ENCODE data around the gene MYOM3. TPM values are rescaled to one million over a fixed set of nuclear protein-coding genes. Genes with fewer than 3 reads are reported as not detected.

Gene MYOM3
- total RNA-seq, 1 experiment from 2014 or later: 7.9 TPM

GRCh38 chr1:24089743-24090555, 22.0 kb downstream of the MYOM3 start:
- DNase-seq (ENCODE audit: low read depth, low spot score) (no peak), ATAC-seq (no peak)
- no peak for TF ChIP-seq POLR2A (IDR thresholded peaks at IDR 0.05; ENCODE audit: borderline replicate concordance, extremely low read depth, insufficient read depth, insufficient read length)
- TF ChIP-seq YY1 (IDR thresholded peaks at IDR 0.05; ENCODE audit: extremely low read depth, insufficient replicate concordance, low read depth, low read length): no peak
- TF ChIP-seq RAD21 (IDR thresholded peaks at IDR 0.05; ENCODE audit: low read depth): no peak
- no peak for TF ChIP-seq ATF3 (IDR thresholded peaks at IDR 0.05)
- TF ChIP-seq JUND (IDR thresholded peaks at IDR 0.05): no peak
- Histone ChIP-seq H3K79me2 (ENCODE audit: insufficient read depth, low read length) (no peaks in the 10 kb centered on the region), H3K4me1 (ENCODE audit: control insufficient read depth in 1 of 2, insufficient read depth in 2 of 2, low read length in 2 of 2) (no peaks in the 10 kb centered on the region), H3K4me3 (replicated peaks in 1 of 2; ENCODE audit: low read depth in 1 of 2, low read length in 2 of 2) (no peak overlapping the region), H3K36me3 (ENCODE audit: control insufficient read depth in 1 of 2, insufficient read depth in 2 of 2, low read length in 2 of 2) (no peaks in the 10 kb centered on the region), H3K9me3 (ENCODE audit: control insufficient read depth in 1 of 2, insufficient read depth in 1 of 2, low read depth in 1 of 2, low read length in 2 of 2) (no peaks in the 10 kb centered on the region), H2AFZ (ENCODE audit: low read depth, low read length, poor library complexity, severe bottlenecking) (no peak overlapping the region), H3K27ac (ENCODE audit: low read depth, low read length) (no peak overlapping the region), H3K27me3 (ENCODE audit: insufficient read depth, low read length) (no peaks in the 10 kb centered on the region), H4K20me1 (ENCODE audit: insufficient read depth) (no peaks in the 10 kb centered on the region), H3K9me2 (ENCODE audit: insufficient read depth) (no peaks in the 10 kb centered on the region), H3K9ac (ENCODE audit: low read length) (no peak overlapping the region), H3K4me2 (ENCODE audit: low read length) (no peak overlapping the region)
- POLR2A ChIA-PET: no interaction called here
- BruUV-seq (replicated peaks): no TSS peak
- intact Hi-C loops (cut with micrococcal nuclease): no loop called here
- RAD21 ChIA-PET (ENCODE audit: low non-redundant PET in 1 of 2, low total read pairs in 2 of 2, uncharacterized antibody in 2 of 2, unreplicated experiment in 2 of 2): no interaction called here
- CTCF ChIA-PET: no interaction called here

GRCh38 chr1:24089027-24089742, 22.8 kb downstream of the MYOM3 start:
- no peak overlapping the region for H3K27ac ChIP-seq (ENCODE audit: low read depth, low read length)
- no peak overlapping the region for H3K9ac ChIP-seq (ENCODE audit: low read length)
- no peaks in the 10 kb centered on the region for H3K36me3 ChIP-seq (ENCODE audit: control insufficient read depth in 1 of 2, insufficient read depth in 2 of 2, low read length in 2 of 2)
- POLR2A ChIA-PET: no interaction called here
- no peaks in the 10 kb centered on the region for H3K79me2 ChIP-seq (ENCODE audit: insufficient read depth, low read length)
- no peaks in the 10 kb centered on the region for H3K27me3 ChIP-seq (ENCODE audit: insufficient read depth, low read length)
- H3K9me3 ChIP-seq (ENCODE audit: control insufficient read depth in 1 of 2, insufficient read depth in 1 of 2, low read depth in 1 of 2, low read length in 2 of 2): no peaks in the 10 kb centered on the region
- H3K9me2 ChIP-seq (ENCODE audit: insufficient read depth): no peaks in the 10 kb centered on the region
- CTCF ChIA-PET: no interaction called here
- ATAC-seq: no peak
- H3K4me2 ChIP-seq (ENCODE audit: low read length): no peak overlapping the region
- intact Hi-C loops (cut with micrococcal nuclease): no loop called here
- DNase-seq (ENCODE audit: low read depth, low spot score): no peak
- no TSS peak for BruUV-seq (replicated peaks)
- no peak overlapping the region for H3K4me3 ChIP-seq (replicated peaks in 1 of 2; ENCODE audit: low read depth in 1 of 2, low read length in 2 of 2)
- RAD21 ChIA-PET (ENCODE audit: low non-redundant PET in 1 of 2, low total read pairs in 2 of 2, uncharacterized antibody in 2 of 2, unreplicated experiment in 2 of 2): no interaction called here
- H3K4me1 ChIP-seq (ENCODE audit: control insufficient read depth in 1 of 2, insufficient read depth in 2 of 2, low read length in 2 of 2): no peaks in the 10 kb centered on the region
- no peak overlapping the region for H2AFZ ChIP-seq (ENCODE audit: low read depth, low read length, poor library complexity, severe bottlenecking)
- no peaks in the 10 kb centered on the region for H4K20me1 ChIP-seq (ENCODE audit: insufficient read depth)
- TF ChIP-seq SP1 (IDR thresholded peaks at IDR 0.05; ENCODE audit: low read depth) (no peak), ZNF274 (IDR thresholded peaks at IDR 0.05; ENCODE audit: low read depth, low read length) (no peak), POLR2AphosphoS5 (IDR thresholded peaks at IDR 0.05; ENCODE audit: low read depth, low read length) (no peak), ATF3 (IDR thresholded peaks at IDR 0.05) (no peak), MAX (IDR thresholded peaks at IDR 0.05) (no peak), CBX3 (IDR thresholded peaks at IDR 0.05; ENCODE audit: low read depth) (no peak), EGR1 (IDR thresholded peaks at IDR 0.05; ENCODE audit: low read depth) (no peak), CTCF (IDR thresholded peaks at IDR 0.05 in 2 of 3, conservative IDR thresholded peaks at IDR 0.05 in 1 of 3; ENCODE audit: borderline replicate concordance in 1 of 3, insufficient read depth in 1 of 3, low read depth in 2 of 3, low read length in 2 of 3) (no peak), YY1 (IDR thresholded peaks at IDR 0.05; ENCODE audit: extremely low read depth, insufficient replicate concordance, low read depth, low read length) (no peak), ZFX (IDR thresholded peaks at IDR 0.05) (no peak), CEBPB (IDR thresholded peaks at IDR 0.05; ENCODE audit: low read depth) (no peak)
